LNCaP clone FGC (cell line): ENCODE results near the gene KLHL18.

ENCODE experiments used
- DNase-seq: peaks from one replicate; pipeline ENCODE4 v3.0.0-alpha.2; 2011; ENCODE audit warnings: low read depth
- H3K4me3 ChIP-seq: 2 replicates; pipeline ENCODE4 v1.5.1; 2011; ENCODE audit warnings: mild to moderate bottlenecking, low read depth, low read length, control low read depth
- CTCF ChIP-seq: IDR thresholded peaks from 2 replicates; pipeline ENCODE4 v1.5.1; 2012; ENCODE audit warnings: mild to moderate bottlenecking; ENCODE audit not compliant: control insufficient read depth, insufficient read depth; ENCODE audit errors: extremely low read depth

KLHL18 gene

GRCh38 chr3:47261301-47261700, 21.4 kb upstream of the KLHL18 start:
- DNase-seq, result no peak
- TF ChIP-seq CTCF, result no peak
- H3K4me3 ChIP-seq, result no peak overlapping the region

- no peak overlapping the region for H3K4me3 ChIP-seq
- DNase-seq, result no peak
- TF ChIP-seq CTCF, result no peak
These were observed 17.7 kb upstream of the KLHL18 start for GRCh38 chr3:47265008-47265407.

GRCh38 chr3:47265725-47266428, 16.9 kb upstream of the KLHL18 start:
- TF ChIP-seq CTCF, result no peak
- DNase-seq, result no peak
- no peak overlapping the region for H3K4me3 ChIP-seq

- no peak for TF ChIP-seq CTCF
- H3K4me3 ChIP-seq, result no peak overlapping the region
- DNase-seq, result no peak
These were observed 15.8 kb upstream of the KLHL18 start for GRCh38 chr3:47266709-47267489.

GRCh38 chr3:47267490-47267824, 15.3 kb upstream of the KLHL18 start:
- no peak overlapping the region for H3K4me3 ChIP-seq
- no peak for TF ChIP-seq CTCF
- no peak for DNase-seq

- DNase-seq, result no peak
- no peak for TF ChIP-seq CTCF
- no peak overlapping the region for H3K4me3 ChIP-seq
These were observed 12.2 kb upstream of the KLHL18 start for GRCh38 chr3:47270526-47270925.
